Measurements from ENCODE around the gene AGPAT4. TPM values are rescaled to one million over a fixed set of nuclear protein-coding genes. Genes with fewer than 3 reads are reported as not detected.
A peak's percentile ranks its signal among the peaks of the same experiment; 100 is the strongest.

The AGPAT4 gene
- total RNA-seq, 2 donors from 2014 or later: 7.3 to 8.9 TPM

GRCh38 chr6:161152907-161153662 is 120.8 kb downstream of the AGPAT4 start:
- H3K36me3 Mint-ChIP-seq: peaks cover 5 to 7% of the 10 kb centered on the region in 2 donors
- peak in 1 of 2 donors; percentile 55 for ATAC-seq
- DNase-seq (ENCODE audit: low spot score in 2 of 2): no peak
- no peak overlapping the region for H3K27ac Mint-ChIP-seq
- peaks cover 5 to 10% of the 10 kb centered on the region in 2 donors for H3K9me3 Mint-ChIP-seq

GRCh38 chr6:161152527-161152862 is 121.4 kb downstream of the AGPAT4 start:
- peaks cover 0 to under 1% of the 10 kb centered on the region in 2 donors for H3K36me3 Mint-ChIP-seq
- DNase-seq (ENCODE audit: low spot score in 2 of 2) (no peak), ATAC-seq (no peak)
- peak overlapping the region in 1 of 2 donors; percentile 44 for H3K27ac Mint-ChIP-seq
- H3K9me3 Mint-ChIP-seq: peaks cover 0 to 4% of the 10 kb centered on the region in 2 donors

GRCh38 chr6:161151660-161152526 is 122.0 kb downstream of the AGPAT4 start:
- no peak for ATAC-seq
- Mint-ChIP-seq H3K9me3 (peaks cover 0 to 1% of the 10 kb centered on the region in 2 donors), H3K36me3 (no peaks in the 10 kb centered on the region), H3K27ac (peak overlapping the region in 1 of 2 donors; percentile 92)
- DNase-seq (ENCODE audit: low spot score in 2 of 2): no peak

- DNase-seq (ENCODE audit: low spot score in 2 of 2) (no peak), ATAC-seq (no peak)
- Mint-ChIP-seq H3K27ac (no peak overlapping the region), H3K9me3 (no peaks in the 10 kb centered on the region), H3K36me3 (no peaks in the 10 kb centered on the region)
Measured at GRCh38 chr6:161151059-161151645, 122.7 kb downstream of the AGPAT4 start.

- H3K36me3 Mint-ChIP-seq: no peaks in the 10 kb centered on the region
- H3K27ac Mint-ChIP-seq: no peak overlapping the region
- H3K9me3 Mint-ChIP-seq: no peaks in the 10 kb centered on the region
- no peak for ATAC-seq
- DNase-seq (ENCODE audit: low spot score in 2 of 2): no peak
Measured at GRCh38 chr6:161150566-161150965, 123.3 kb downstream of the AGPAT4 start.

GRCh38 chr6:161150136-161150535 is 123.7 kb downstream of the AGPAT4 start:
- Mint-ChIP-seq H3K9me3 (no peaks in the 10 kb centered on the region), H3K36me3 (no peaks in the 10 kb centered on the region), H3K27ac (peak overlapping the region in 1 of 2 donors; percentile 5)
- ATAC-seq (no peak), DNase-seq (ENCODE audit: low spot score in 2 of 2) (no peak)

- peaks cover 0 to 6% of the 10 kb centered on the region in 2 donors for H3K36me3 Mint-ChIP-seq
- DNase-seq (ENCODE audit: low spot score in 2 of 2) (no peak), ATAC-seq (no peak)
- H3K27ac Mint-ChIP-seq: no peak overlapping the region
- H3K9me3 Mint-ChIP-seq: no peaks in the 10 kb centered on the region
Measured at GRCh38 chr6:161143663-161144430, 130.0 kb downstream of the AGPAT4 start.

GRCh38 chr6:161142957-161143296 is 130.9 kb downstream of the AGPAT4 start:
- no peak overlapping the region for H3K27ac Mint-ChIP-seq
- peaks cover 0 to 6% of the 10 kb centered on the region in 2 donors for H3K36me3 Mint-ChIP-seq
- DNase-seq (ENCODE audit: low spot score in 2 of 2) (no peak), ATAC-seq (no peak)
- H3K9me3 Mint-ChIP-seq: no peaks in the 10 kb centered on the region

GRCh38 chr6:161141173-161141572 is 132.7 kb downstream of the AGPAT4 start:
- no peak for DNase-seq (ENCODE audit: low spot score in 2 of 2)
- Mint-ChIP-seq H3K27ac (peak overlapping the region in 1 of 2 donors; percentile 88), H3K36me3 (peaks cover 0 to 6% of the 10 kb centered on the region in 2 donors), H3K9me3 (no peaks in the 10 kb centered on the region)
- no peak for ATAC-seq

GRCh38 chr6:161140554-161140875 is 133.3 kb downstream of the AGPAT4 start:
- H3K27ac Mint-ChIP-seq: no peak overlapping the region
- peaks cover 0 to 6% of the 10 kb centered on the region in 2 donors for H3K36me3 Mint-ChIP-seq
- no peaks in the 10 kb centered on the region for H3K9me3 Mint-ChIP-seq
- DNase-seq (ENCODE audit: low spot score in 2 of 2): no peak
- no peak for ATAC-seq

GRCh38 chr6:161139766-161140553 is 133.9 kb downstream of the AGPAT4 start:
- H3K27ac Mint-ChIP-seq: no peak overlapping the region
- H3K9me3 Mint-ChIP-seq: no peaks in the 10 kb centered on the region
- H3K36me3 Mint-ChIP-seq: peaks cover 0 to 6% of the 10 kb centered on the region in 2 donors
- DNase-seq (ENCODE audit: low spot score in 2 of 2) (no peak), ATAC-seq (peak in 1 of 2 donors; percentile 21)

- DNase-seq (ENCODE audit: low spot score in 2 of 2) (no peak), ATAC-seq (no peak)
- Mint-ChIP-seq H3K27ac (no peak overlapping the region), H3K36me3 (peaks cover 0 to 6% of the 10 kb centered on the region in 2 donors), H3K9me3 (no peaks in the 10 kb centered on the region)
Measured at GRCh38 chr6:161139304-161139765, 134.5 kb downstream of the AGPAT4 start.

- ATAC-seq (no peak), DNase-seq (ENCODE audit: low spot score in 2 of 2) (no peak)
- H3K9me3 Mint-ChIP-seq: no peaks in the 10 kb centered on the region
- no peak overlapping the region for H3K27ac Mint-ChIP-seq
- H3K36me3 Mint-ChIP-seq: peaks cover 0 to 6% of the 10 kb centered on the region in 2 donors
Measured at GRCh38 chr6:161138543-161139303, 135.1 kb downstream of the AGPAT4 start.

GRCh38 chr6:161137839-161138542 is 135.9 kb downstream of the AGPAT4 start:
- DNase-seq (ENCODE audit: low spot score in 2 of 2) (no peak), ATAC-seq (peak; percentile 49 to 51)
- Mint-ChIP-seq H3K36me3 (peaks cover 0 to 6% of the 10 kb centered on the region in 2 donors), H3K27ac (no peak overlapping the region), H3K9me3 (no peaks in the 10 kb centered on the region)

- ATAC-seq (no peak), DNase-seq (ENCODE audit: low spot score in 2 of 2) (no peak)
- Mint-ChIP-seq H3K9me3 (no peaks in the 10 kb centered on the region), H3K36me3 (peaks cover 0 to 4% of the 10 kb centered on the region in 2 donors), H3K27ac (no peak overlapping the region)
Measured at GRCh38 chr6:161137320-161137719, 136.5 kb downstream of the AGPAT4 start.

All from activated naive CD4-positive, alpha-beta T cell treated with anti-CD3 and anti-CD28 coated beads, Interleukin-2, amount 50 U/mL, for 72 hours (primary cell).